Large intestine (tissue), 3 donors: ENCODE measurements around the gene SPOCK3. TPM values are rescaled to one million over a fixed set of nuclear protein-coding genes. Genes with fewer than 3 reads are reported as not detected.

Experiments
- DNase-seq, 2 donors: peaks; one replicate each; pipeline versions ENCODE4 v3.0.0 to v3.0.0-alpha.2; 2013
- H3K27ac ChIP-seq: one replicate; pipeline ENCODE4 v1.5.1; 2013; ENCODE audit warnings: low read length
- H3K27me3 ChIP-seq: 2 replicates; pipeline ENCODE4 v1.6.1; 2013; ENCODE audit warnings: low read length; ENCODE audit not compliant: control insufficient read depth, insufficient read depth
- H3K36me3 ChIP-seq: 2 replicates; pipeline ENCODE4 v1.6.1; 2013; ENCODE audit warnings: low read length; ENCODE audit not compliant: control insufficient read depth, insufficient read depth
- H3K4me1 ChIP-seq: one replicate; pipeline ENCODE4 v1.6.1; 2013; ENCODE audit warnings: low read length; ENCODE audit not compliant: control insufficient read depth, insufficient read depth
- H3K4me3 ChIP-seq: one replicate; pipeline ENCODE4 v1.5.1; 2013; ENCODE audit warnings: low read length
- H3K9me3 ChIP-seq: one replicate; pipeline ENCODE4 v1.6.1; 2013; ENCODE audit warnings: mild to moderate bottlenecking, low read depth, low read length, moderate library complexity; ENCODE audit not compliant: control insufficient read depth
- whole genome bisulfite sequencing: methylation state at CpG from one replicate; pipeline ENCODE4 v1.1.5; 2013; ENCODE audit warnings: low lambda C conversion rate; ENCODE audit not compliant: insufficient coverage; 5-methylcytosine and 5-hydroxymethylcytosine counted together
- polyA plus RNA-seq: library from polyadenylated mRNA; unstranded; fragments of 120-200 nt; gene quantifications from one replicate; pipeline ENCODE4 v1.2.1, GENCODE V29; 2013

Gene SPOCK3
- polyA plus RNA-seq, 1 donor, result 22.4 TPM

- Histone ChIP-seq H3K9me3 (no peaks in the 10 kb centered on the region), H3K27me3 (no peaks in the 10 kb centered on the region), H3K36me3 (no peaks in the 10 kb centered on the region), H3K4me3 (no peak overlapping the region), H3K27ac (no peak overlapping the region), H3K4me1 (no peaks in the 10 kb centered on the region)
- no peak for DNase-seq
Observed at GRCh38 chr4:167183036-167183435, 51.3 kb downstream of the SPOCK3 start.

GRCh38 chr4:167177925-167178324 lies 56.4 kb downstream of the SPOCK3 start:
- H3K9me3 ChIP-seq, result no peaks in the 10 kb centered on the region
- H3K27ac ChIP-seq, result no peak overlapping the region
- H3K4me3 ChIP-seq, result no peak overlapping the region
- no peaks in the 10 kb centered on the region for H3K27me3 ChIP-seq
- no CpG with 5 or more reads among the region's 1 CpG for WGBS
- H3K4me1 ChIP-seq, result no peaks in the 10 kb centered on the region
- H3K36me3 ChIP-seq, result no peaks in the 10 kb centered on the region
- DNase-seq, result no peak

GRCh38 chr4:167176723-167177367 lies 57.4 kb downstream of the SPOCK3 start:
- DNase-seq, result no peak
- no peaks in the 10 kb centered on the region for H3K4me1 ChIP-seq
- no peaks in the 10 kb centered on the region for H3K36me3 ChIP-seq
- H3K9me3 ChIP-seq, result no peaks in the 10 kb centered on the region
- no peak overlapping the region for H3K27ac ChIP-seq
- no peak overlapping the region for H3K4me3 ChIP-seq
- WGBS, result 39% methylated on average over 2 of the region's 6 CpGs
- H3K27me3 ChIP-seq, result no peaks in the 10 kb centered on the region

- no peak for DNase-seq
- WGBS, result no CpG with 5 or more reads among the region's 1 CpG
- H3K4me1 ChIP-seq, result no peaks in the 10 kb centered on the region
- H3K4me3 ChIP-seq, result no peak overlapping the region
- H3K9me3 ChIP-seq, result no peaks in the 10 kb centered on the region
- H3K27ac ChIP-seq, result no peak overlapping the region
- no peaks in the 10 kb centered on the region for H3K36me3 ChIP-seq
- H3K27me3 ChIP-seq, result no peaks in the 10 kb centered on the region
Observed at GRCh38 chr4:167171928-167172327, 62.4 kb downstream of the SPOCK3 start.

- Histone ChIP-seq H3K27ac (no peak overlapping the region), H3K9me3 (no peaks in the 10 kb centered on the region), H3K36me3 (no peaks in the 10 kb centered on the region), H3K4me1 (no peaks in the 10 kb centered on the region), H3K27me3 (no peaks in the 10 kb centered on the region), H3K4me3 (no peak overlapping the region)
- WGBS, result no CpG with 5 or more reads among the region's 2 CpGs
- no peak for DNase-seq
Observed at GRCh38 chr4:167168611-167169010, 65.7 kb downstream of the SPOCK3 start.

GRCh38 chr4:167150587-167150986 lies 83.7 kb downstream of the SPOCK3 start:
- no peak for DNase-seq
- Histone ChIP-seq H3K36me3 (no peaks in the 10 kb centered on the region), H3K27ac (no peak overlapping the region), H3K27me3 (no peaks in the 10 kb centered on the region), H3K4me3 (no peak overlapping the region), H3K4me1 (no peaks in the 10 kb centered on the region), H3K9me3 (no peaks in the 10 kb centered on the region)
- WGBS, result 49% methylated on average over 3 of the region's 4 CpGs

GRCh38 chr4:167144605-167145004 lies 89.7 kb downstream of the SPOCK3 start:
- Histone ChIP-seq H3K4me1 (no peaks in the 10 kb centered on the region), H3K27ac (no peak overlapping the region), H3K4me3 (no peak overlapping the region), H3K27me3 (no peaks in the 10 kb centered on the region), H3K36me3 (no peaks in the 10 kb centered on the region), H3K9me3 (no peaks in the 10 kb centered on the region)
- DNase-seq, result no peak
- 50% methylated on average over 1 of the region's 1 CpG for WGBS

- Histone ChIP-seq H3K36me3 (no peaks in the 10 kb centered on the region), H3K4me3 (no peak overlapping the region), H3K27me3 (no peaks in the 10 kb centered on the region), H3K9me3 (no peaks in the 10 kb centered on the region), H3K27ac (no peak overlapping the region), H3K4me1 (no peaks in the 10 kb centered on the region)
- no CpG with 5 or more reads among the region's 2 CpGs for WGBS
- no peak for DNase-seq
Observed at GRCh38 chr4:167143018-167143417, 91.3 kb downstream of the SPOCK3 start.

GRCh38 chr4:167136270-167136669 lies 98.0 kb downstream of the SPOCK3 start:
- 86% methylated on average over 1 of the region's 2 CpGs for WGBS
- Histone ChIP-seq H3K9me3 (no peaks in the 10 kb centered on the region), H3K27me3 (no peaks in the 10 kb centered on the region), H3K4me1 (no peaks in the 10 kb centered on the region), H3K4me3 (no peak overlapping the region), H3K27ac (no peak overlapping the region), H3K36me3 (no peaks in the 10 kb centered on the region)
- DNase-seq, result no peak

- H3K9me3 ChIP-seq, result no peaks in the 10 kb centered on the region
- no peaks in the 10 kb centered on the region for H3K4me1 ChIP-seq
- DNase-seq, result no peak
- no peak overlapping the region for H3K4me3 ChIP-seq
- no peaks in the 10 kb centered on the region for H3K36me3 ChIP-seq
- WGBS, result no CpG with 5 or more reads among the region's 1 CpG
- H3K27ac ChIP-seq, result no peak overlapping the region
- H3K27me3 ChIP-seq, result no peaks in the 10 kb centered on the region
Observed at GRCh38 chr4:167129146-167129545, 105.1 kb downstream of the SPOCK3 start.

GRCh38 chr4:167119392-167119791 lies 114.9 kb downstream of the SPOCK3 start:
- H3K27me3 ChIP-seq, result no peaks in the 10 kb centered on the region

More at GRCh38 chr4:167119392-167119791, 114.9 kb downstream of the SPOCK3 start:
- no peaks in the 10 kb centered on the region for H3K4me1 ChIP-seq
- H3K9me3 ChIP-seq, result no peaks in the 10 kb centered on the region
- H3K27ac ChIP-seq, result no peak overlapping the region
- 100% methylated on average over 1 of the region's 2 CpGs for WGBS
- no peak overlapping the region for H3K4me3 ChIP-seq
- no peaks in the 10 kb centered on the region for H3K36me3 ChIP-seq
- no peak for DNase-seq
